ENCODE data around the gene ART1. TPM values are rescaled to one million over a fixed set of nuclear protein-coding genes. Genes with fewer than 3 reads are reported as not detected.

Gene ART1
- total RNA-seq, 1 donor: not detected

Small RNA genes lying within 50 kb of the gene (small RNA-seq; reads per million reads assigned to genes)
- gene RF00019: not detected

Other genes with a start within 250 kb of the ART1 start
- gene ART5, start 3.1 kb upstream of the ART1 start, total RNA-seq (ENCODE audit: low replicate concordance): 0.81 and 3.4 TPM in 2 replicates
- gene CHRNA10, start 26.3 kb downstream of the ART1 start, total RNA-seq (ENCODE audit: low replicate concordance): 0.57 and 1.1 TPM in 2 replicates
- 66.8 and 123 TPM in 2 replicates for gene NUP98, start 152.4 kb downstream of the ART1 start, total RNA-seq (ENCODE audit: low replicate concordance)
- 5.6 and 15.2 TPM in 2 replicates for gene PGAP2, start 163.4 kb downstream of the ART1 start, total RNA-seq (ENCODE audit: low replicate concordance)
- 4.8 and 19.0 TPM in 2 replicates for gene RHOG, start 195.8 kb downstream of the ART1 start, total RNA-seq (ENCODE audit: low replicate concordance)
- 21.6 and 43.5 TPM in 2 replicates for gene STIM1, start 210.5 kb downstream of the ART1 start, total RNA-seq (ENCODE audit: low replicate concordance)

All from fibroblast of the aortic adventitia (primary cell).